GM21367 (cell line): ENCODE data around the gene CFTR.

Experiments used
- ATAC-seq: cut with Tn5 transposase; IDR thresholded peaks from one replicate; pipeline ENCODE4 v1.9.1; 2021; ENCODE audit not compliant: unreplicated experiment

Gene CFTR

DNA sequence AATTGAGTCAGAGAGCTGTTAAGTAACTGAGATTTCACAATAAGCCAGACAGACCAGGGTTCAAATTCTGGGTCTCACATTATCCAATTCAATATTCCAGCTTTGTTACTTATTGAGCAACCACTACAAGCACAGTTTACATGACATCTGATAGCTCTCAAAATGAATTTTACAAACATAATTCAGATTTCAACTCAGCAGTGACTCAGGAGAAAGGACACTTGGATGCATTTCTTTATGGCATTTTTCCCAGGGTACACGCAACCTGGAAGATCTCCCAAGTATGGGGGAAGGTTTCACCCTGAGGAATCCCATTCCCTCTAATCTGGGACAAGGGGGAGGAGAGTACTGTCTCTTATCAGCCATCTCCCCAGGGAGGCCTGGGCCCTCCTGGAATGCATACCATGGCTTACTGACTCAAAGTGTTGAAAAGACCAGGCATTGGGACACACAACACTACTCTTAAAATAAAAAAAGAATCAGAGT is 102.4 kb downstream of the CFTR start:
- no peak for ATAC-seq

DNA sequence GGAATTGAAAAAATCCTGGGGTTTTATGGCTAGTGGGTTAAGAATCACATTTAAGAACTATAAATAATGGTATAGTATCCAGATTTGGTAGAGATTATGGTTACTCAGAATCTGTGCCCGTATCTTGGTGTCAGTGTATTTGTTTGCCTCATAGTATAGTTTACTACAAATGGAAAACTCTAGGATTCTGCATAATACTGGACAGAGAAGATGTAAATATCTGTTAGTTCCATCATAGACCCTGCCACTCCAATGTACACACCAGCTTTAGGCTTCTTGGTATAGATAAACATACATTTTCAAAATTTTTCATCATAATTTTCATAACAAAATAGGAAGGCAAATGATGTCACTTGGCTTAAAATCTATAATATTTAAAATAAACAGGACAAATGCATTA is 108.1 kb downstream of the CFTR start:
- ATAC-seq = no peak

DNA sequence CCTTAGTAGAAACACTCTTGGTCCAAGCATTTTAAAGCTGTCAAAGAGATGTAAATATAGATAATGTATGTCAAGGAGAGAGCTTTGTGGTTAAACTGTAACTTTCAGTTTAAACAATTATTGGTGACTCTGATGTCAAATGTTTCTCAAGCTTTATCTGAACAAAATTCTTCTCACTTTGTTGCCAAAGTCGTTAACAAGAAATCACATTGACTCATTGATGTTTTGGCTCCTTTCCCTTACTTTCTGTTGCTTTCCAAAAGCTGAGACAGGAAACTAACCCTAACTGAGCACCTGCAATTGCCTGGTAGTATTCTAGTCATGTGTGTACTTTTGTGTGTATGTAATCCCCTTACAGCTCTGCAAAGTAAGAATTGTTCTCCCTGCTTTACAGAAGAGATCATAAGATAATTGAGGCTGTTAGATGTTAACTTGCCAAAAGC is 108.5 kb downstream of the CFTR start:
- ATAC-seq = no peak

DNA sequence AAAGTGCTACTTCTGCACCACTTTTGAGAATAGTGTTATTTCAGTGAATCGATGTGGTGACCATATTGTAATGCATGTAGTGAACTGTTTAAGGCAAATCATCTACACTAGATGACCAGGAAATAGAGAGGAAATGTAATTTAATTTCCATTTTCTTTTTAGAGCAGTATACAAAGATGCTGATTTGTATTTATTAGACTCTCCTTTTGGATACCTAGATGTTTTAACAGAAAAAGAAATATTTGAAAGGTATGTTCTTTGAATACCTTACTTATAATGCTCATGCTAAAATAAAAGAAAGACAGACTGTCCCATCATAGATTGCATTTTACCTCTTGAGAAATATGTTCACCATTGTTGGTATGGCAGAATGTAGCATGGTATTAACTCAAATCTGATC is 110.4 kb downstream of the CFTR start:
- no peak for ATAC-seq

DNA sequence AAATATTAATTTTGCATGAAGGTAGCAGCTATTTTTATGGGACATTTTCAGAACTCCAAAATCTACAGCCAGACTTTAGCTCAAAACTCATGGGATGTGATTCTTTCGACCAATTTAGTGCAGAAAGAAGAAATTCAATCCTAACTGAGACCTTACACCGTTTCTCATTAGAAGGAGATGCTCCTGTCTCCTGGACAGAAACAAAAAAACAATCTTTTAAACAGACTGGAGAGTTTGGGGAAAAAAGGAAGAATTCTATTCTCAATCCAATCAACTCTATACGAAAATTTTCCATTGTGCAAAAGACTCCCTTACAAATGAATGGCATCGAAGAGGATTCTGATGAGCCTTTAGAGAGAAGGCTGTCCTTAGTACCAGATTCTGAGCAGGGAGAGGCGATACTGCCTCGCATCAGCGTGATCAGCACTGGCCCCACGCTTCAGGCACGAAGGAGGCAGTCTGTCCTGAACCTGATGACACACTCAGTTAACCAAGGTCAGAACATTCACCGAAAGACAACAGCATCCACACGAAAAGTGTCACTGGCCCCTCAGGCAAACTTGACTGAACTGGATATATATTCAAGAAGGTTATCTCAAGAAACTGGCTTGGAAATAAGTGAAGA is 112.3 kb downstream of the CFTR start:
- no peak for ATAC-seq

DNA sequence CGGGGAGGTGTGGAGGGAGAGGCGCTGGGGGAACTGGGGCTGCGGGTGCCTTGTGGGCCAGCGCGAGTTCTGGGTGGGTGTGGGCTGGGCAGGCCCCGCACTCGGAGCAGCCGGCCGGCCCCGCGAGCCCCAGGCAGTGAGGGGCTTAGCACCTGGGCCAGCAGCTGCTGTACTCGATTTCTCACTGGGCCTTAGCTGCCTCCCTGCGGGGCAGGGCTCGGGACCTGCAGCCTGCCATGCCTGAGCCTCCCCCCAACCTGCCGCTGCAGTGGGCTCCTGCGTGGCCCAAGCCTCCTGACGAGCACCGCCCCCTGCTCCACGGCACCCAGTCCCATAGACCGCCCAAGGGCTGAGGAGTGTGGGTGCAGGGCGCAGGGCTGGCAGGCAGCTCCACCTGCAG is 116.3 kb downstream of the CFTR start:
- ATAC-seq = no peak

DNA sequence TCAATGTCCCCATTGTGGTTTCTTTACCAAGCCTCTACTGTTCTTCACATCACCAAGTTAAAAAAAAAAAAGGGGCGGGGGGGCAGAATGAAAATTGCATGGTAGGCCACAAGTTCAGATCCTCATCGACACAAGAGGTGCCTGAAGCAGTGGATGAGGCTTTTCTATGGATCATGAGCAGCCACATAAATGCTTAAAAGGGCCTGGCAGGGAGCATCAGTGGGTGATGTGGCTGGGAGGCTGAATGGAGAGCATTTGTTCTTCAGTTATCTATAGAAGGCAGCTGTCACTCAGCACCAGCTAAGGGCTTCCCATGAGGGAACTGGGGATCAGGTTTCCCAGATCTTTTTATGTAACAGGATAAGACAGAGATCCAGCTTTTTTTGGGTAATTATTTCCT is 117.9 kb downstream of the CFTR start:
- no peak for ATAC-seq

DNA sequence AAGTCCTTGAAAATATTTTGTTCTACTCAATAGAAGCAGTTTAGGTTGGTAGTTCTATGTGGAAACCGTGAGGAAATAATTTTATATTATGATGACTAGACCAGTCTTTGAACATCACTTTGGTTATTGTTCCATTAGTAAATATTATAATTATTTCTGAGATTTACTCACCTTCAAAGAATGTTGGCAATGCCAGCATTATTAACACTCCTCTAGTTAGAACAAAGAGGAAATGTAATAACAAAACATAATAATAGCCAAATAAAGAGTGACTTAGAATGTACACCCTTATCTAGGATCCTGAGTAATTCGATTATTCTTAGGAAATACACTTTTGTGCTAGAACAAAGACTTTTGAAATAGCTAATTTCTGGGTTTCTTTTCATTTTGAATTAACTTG is 121.1 kb downstream of the CFTR start:
- no peak for ATAC-seq

DNA sequence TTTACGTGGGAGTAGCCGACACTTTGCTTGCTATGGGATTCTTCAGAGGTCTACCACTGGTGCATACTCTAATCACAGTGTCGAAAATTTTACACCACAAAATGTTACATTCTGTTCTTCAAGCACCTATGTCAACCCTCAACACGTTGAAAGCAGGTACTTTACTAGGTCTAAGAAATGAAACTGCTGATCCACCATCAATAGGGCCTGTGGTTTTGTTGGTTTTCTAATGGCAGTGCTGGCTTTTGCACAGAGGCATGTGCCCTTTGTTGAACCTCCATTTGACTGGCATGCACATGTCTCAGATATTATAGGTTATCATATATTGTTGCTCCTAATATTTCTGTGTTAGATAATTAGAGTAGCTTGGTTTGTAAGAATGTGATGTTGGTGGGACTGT is 123.8 kb downstream of the CFTR start:
- ATAC-seq = no peak

DNA sequence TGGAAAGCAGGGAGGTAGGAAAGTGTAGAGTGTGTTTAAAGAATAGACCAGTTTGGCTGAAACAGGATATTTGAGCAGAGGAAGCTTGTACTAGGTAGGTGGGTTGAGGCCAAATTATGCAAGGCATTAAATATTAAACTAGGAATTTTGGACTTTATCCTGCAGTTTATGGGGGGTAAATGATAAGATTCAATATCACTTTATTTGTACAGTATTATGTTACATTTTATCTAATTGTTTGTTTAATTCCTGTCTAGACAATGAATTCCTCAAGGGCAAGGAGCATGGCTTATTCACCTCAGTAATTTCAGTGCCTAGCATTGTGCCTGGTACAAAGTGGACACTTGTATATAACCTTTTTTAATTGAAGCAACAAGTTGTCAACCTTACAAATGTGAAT is 125.9 kb downstream of the CFTR start:
- ATAC-seq = no peak

DNA sequence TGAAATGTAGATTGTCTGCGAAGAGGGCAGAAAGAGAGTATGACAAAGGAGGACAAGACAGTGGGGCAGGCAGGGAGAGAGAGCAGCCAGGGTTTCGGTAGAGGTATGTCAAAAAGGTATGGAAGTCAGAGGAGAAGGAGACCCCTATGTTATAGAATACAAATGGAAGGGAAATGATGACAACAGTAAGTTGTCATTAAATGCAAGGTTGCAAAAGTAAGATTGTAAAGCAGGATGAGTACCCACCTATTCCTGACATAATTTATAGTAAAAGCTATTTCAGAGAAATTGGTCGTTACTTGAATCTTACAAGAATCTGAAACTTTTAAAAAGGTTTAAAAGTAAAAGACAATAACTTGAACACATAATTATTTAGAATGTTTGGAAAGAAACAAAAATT is 126.3 kb downstream of the CFTR start:
- no peak for ATAC-seq

DNA sequence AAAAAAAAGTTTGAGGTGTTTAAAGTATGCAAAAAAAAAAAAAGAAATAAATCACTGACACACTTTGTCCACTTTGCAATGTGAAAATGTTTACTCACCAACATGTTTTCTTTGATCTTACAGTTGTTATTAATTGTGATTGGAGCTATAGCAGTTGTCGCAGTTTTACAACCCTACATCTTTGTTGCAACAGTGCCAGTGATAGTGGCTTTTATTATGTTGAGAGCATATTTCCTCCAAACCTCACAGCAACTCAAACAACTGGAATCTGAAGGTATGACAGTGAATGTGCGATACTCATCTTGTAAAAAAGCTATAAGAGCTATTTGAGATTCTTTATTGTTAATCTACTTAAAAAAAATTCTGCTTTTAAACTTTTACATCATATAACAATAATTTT is 130.6 kb downstream of the CFTR start:
- no peak for ATAC-seq

DNA sequence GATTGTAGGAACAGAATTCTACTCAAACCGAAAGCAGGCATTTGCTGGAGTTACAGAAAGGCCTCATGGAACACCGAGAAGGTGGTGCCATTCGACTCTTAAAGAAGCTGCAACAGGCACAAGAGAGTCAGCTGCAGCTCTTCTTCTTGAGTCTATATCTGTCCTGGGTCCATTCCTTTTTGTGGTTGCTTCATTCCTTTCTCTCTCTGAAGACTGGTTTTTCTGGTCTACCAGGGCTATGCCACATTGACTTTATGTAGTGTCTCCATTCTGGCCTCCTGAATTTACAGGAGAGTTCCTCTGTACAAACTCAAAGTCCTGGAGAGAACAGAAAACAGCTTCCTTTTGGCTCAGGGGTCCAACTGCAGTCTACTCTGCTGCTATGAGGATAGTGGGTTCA is 132.8 kb downstream of the CFTR start:
- no peak for ATAC-seq

DNA sequence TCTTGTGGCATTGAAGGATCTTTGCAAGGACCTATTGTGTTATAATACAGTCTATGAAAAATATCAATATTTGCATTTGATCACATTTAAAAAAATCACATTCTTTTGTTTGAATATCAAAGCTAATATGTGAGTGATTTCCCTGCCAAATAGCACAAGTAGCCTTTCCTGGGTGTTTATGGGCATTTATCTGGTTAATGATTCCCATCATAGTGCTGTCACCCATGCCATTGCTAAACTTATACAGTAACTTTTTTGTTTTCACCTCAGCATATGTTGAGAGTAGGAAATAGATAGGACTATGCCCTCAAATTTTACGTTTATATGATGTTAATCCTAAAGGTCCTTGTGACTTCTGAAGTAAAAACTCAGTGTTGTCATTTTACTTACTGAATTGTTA is 136.9 kb downstream of the CFTR start:
- no peak for ATAC-seq

DNA sequence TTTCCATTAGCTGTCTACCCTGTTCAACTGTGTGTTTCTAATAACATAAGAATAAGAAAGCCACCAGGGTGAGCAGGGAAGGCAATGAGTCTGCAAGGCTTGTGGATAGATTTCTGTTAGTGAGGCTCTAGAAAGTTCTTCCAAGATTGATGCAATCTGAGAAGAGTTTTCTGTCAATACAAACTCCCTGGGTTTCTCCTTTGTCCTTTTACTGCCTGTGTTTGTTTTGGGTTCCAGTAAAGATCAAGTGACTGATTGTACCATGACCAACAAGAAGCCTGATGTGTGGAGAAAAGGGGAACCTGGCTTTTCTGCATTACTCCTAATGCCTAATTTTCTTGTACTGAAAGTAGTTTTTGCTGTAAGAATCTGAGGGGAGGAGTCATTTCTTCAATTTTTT is 139.9 kb downstream of the CFTR start:
- no peak for ATAC-seq

DNA sequence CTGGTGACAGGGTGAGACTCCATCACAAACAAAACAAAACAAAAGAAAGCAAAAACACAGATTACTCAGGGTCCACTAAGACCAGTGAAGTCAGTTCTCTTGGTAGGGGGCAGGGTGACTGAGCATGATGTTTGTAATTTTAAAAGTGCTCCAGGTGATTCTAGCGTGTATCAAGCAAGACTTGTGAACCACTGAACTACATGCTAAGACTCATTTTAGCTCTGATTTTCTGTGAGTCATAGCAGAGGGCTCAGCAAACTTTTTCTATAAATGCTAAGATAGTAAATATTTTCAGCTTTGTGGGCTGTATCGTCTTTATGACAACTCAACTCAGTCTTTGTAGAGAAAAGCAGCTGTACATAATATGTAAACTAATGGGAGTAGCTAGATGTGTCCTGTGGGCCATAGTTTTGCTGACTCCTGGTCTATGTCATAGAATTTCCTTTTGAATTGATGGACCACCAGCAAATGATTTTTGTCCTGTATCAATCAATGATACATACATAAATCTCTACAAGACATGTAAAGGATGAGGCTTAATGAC is 141.3 kb downstream of the CFTR start:
- no peak for ATAC-seq

DNA sequence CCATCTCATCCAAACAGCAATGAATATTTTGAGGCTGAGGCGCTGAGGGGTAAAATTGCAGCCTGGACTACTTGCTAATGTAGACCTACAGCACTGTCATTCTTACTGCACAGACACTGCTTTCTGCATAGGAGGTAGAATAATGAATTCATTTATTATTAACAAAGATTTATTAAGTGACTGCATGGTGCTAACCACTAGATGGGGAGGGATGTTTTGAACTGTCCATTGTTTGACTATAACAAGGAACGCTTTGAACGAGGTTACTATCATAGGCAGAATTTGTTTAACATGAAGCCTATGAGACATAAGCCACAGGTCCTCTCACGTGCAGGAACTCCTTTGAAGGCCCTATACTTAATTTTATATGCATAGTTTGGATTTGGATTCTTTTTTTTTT is 143.8 kb downstream of the CFTR start:
- no peak for ATAC-seq

DNA sequence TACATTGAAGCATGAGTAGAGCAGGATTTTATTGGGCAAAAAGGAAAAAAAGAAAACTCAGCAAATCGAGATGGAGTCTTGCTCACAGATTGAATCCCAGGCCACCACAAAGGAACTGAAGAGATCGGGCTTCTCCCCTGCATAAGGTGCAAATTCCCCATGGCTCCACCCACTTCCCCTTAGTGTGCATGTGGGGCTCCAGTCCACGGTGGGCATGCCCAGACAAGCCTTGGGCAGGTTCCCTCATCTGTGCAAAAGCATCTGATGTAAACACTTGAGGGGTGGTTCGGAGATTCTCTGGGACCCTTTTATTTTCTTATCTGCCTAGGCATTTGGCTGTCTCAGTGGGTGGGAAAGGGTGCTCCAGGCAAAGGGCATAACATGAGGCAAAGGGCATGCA is 150.7 kb downstream of the CFTR start:
- ATAC-seq = no peak

DNA sequence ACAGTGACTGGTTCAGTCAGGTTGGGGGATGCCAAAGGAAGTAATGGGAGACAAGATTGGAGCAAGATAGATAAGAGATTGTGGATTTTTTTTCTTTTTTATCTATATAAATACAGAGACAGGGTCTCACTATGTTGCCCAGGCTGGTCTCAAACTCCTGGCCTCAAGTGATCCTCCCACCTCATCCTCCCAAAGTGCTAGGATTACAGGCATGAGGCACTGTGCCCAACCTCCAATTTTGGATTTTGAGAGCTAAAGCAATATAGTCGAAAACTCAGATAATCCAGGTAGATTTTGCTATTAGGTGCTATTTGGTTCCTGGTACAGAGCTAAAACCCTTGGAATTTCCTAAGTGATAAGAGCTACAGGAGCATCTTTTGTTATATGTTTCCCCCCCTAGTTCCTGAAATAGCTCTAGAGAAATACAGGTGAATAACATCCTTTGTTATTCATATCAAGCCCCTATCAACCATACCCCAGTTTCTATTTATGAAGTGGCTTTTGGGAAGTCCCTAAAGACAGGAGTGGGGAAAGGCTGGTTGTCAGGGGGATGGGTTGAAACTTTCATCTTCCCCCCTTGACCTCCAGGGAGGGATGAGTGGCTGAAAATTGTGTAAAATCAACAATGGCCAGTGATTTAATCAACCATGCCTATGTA is 151.2 kb downstream of the CFTR start:
- no peak for ATAC-seq

DNA sequence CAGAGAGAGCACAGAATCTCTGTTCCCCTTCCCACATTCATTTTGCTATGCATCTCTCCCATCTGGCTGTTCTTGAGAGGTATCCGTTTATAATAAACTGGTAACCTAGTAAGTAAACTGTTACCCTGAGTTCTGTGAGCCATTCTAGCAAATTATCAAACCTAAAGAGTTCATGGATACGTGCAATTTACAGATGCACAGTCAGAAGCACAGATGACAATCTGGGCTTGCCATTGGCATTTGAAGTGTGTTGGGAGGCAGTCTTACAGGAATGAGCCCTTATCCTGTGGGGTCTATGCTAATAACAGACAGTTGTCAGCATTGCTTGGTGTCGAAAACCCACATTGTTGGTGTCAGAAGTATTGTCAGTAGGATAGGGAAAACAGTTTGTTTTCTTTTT is 151.8 kb downstream of the CFTR start:
- ATAC-seq = no peak

DNA sequence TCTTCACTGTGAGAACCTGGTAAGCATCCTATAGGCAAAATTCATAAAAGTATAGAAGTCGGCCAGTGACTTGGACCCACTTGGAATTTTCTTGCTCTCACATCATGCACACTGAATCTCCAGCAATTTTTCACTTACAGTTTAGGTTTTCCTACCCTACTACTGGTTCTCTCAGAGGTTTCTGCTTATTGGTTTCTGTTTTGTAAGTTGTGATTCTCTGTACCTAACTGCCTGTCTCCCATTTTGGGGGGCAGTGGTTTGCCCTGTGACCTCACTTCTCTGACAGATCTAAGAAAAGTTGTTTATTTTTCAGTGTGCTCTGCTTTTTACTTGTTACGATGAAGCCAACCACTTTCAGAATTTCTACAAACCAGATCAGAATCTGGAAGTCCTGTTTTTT is 158.1 kb downstream of the CFTR start:
- no peak for ATAC-seq

DNA sequence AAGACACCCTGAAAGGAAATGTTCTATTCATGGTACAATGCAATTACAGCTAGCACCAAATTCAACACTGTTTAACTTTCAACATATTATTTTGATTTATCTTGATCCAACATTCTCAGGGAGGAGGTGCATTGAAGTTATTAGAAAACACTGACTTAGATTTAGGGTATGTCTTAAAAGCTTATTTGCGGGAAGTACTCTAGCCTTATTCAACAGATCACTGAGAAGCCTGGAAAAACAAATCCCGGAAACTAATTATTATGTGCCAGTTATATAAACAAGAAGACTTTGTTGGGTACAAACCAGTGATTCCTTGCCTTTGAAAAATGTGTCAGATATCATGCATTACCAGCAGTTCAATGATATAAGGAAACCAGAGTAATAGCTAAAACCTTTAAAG is 160.1 kb downstream of the CFTR start:
- no peak for ATAC-seq

DNA sequence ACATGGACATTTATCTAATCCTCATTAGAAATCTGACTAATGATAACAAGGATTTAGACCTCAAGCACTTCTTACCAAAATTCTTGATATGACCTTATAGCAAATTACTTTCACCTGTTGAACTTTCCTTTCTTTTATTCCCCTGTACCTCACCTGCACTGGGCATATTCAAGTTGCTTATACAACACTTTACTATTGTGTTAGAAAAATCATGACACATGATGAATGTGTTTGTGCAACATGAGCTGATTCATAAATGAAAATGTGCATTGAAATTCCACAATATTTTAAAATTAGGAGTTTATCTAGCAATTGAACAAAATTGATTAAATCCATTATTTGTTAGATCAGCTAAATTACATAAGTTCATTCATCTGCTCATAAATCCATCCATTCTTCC is 160.6 kb downstream of the CFTR start:
- ATAC-seq = no peak
